ENCODE data around the gene ZNF431.

DNA sequence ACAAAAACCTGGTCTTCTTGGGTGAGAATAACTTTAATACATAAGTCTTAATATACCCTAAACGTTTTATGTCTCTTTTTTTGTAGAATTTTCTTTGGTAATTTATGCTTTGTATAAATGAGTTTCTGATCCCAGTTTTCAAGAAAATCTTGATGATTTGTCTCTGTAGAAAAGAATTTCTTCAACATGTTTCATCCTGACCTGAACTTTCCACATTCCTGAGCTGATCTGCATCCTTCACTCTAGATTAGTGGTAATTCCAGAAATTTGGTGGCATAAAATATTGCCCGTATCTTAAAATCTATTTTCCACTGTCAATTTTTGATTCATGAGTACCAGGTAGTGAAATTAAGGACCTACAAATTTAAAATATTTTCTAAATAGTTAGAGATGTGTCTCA lies 43.5 kb upstream of the ZNF431 start:
- TF ChIP-seq, protein P1, sequence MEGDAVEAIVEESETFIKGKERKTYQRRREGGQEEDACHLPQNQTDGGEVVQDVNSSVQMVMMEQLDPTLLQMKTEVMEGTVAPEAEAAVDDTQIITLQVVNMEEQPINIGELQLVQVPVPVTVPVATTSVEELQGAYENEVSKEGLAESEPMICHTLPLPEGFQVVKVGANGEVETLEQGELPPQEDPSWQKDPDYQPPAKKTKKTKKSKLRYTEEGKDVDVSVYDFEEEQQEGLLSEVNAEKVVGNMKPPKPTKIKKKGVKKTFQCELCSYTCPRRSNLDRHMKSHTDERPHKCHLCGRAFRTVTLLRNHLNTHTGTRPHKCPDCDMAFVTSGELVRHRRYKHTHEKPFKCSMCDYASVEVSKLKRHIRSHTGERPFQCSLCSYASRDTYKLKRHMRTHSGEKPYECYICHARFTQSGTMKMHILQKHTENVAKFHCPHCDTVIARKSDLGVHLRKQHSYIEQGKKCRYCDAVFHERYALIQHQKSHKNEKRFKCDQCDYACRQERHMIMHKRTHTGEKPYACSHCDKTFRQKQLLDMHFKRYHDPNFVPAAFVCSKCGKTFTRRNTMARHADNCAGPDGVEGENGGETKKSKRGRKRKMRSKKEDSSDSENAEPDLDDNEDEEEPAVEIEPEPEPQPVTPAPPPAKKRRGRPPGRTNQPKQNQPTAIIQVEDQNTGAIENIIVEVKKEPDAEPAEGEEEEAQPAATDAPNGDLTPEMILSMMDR (IDR thresholded peaks at IDR 0.05; ENCODE audit: low read depth, low read length, poor library complexity, severe bottlenecking), result no peak
- no peak for TF ChIP-seq EZH2phosphoT487 (IDR thresholded peaks at IDR 0.05; ENCODE audit: borderline replicate concordance, low read length)
